ENCODE results near the gene CUL5. TPM values are rescaled to one million over a fixed set of nuclear protein-coding genes. Genes with fewer than 3 reads are reported as not detected.

CUL5 gene
- polyA plus RNA-seq, 2 of the 4 experiments (the other 2 are of a cell fraction) = 9.7 to 24.3 TPM

GRCh38 chr11:108121274-108122155, 112.8 kb downstream of the CUL5 start, which contains the start of gene ACAT1:
Gene ACAT1 (plus strand): TSS chr11:108121567. CDS start chr11:108121607, 40 bp downstream.
- Histone ChIP-seq H3K4me1 (peaks cover 23% of the 10 kb centered on the region), H3K9me3 (no peaks in the 10 kb centered on the region), H3K27ac (peak within 1 kb of the TSS; percentile 79 to 90), H3K4me3 (peak within 1 kb of the TSS; percentile 63), H3K4me2 (peak within 1 kb of the TSS; percentile 87)
- ChIA-PET POLR2A (interaction anchor here (0.7 kb wide), 2 partner anchors 102 to 346 kb away, joined by 3 to 4 read pairs; partner anchors contain the start of gene C11orf65), CTCF (interaction anchor here (0.5 kb wide), 1 partner anchor 538 kb away, joined by 4 read pairs; no protein-coding TSS in a partner anchor)
- WGBS (ENCODE audit: missing lambda C conversion rate) = under 1% methylated on average over 17 of the region's 73 CpGs
- FAIRE-seq (no peak), DNase-seq (ENCODE audit: low read depth in 1 of 2, low spot score in 1 of 2) (peak; percentile 73 to 86), ATAC-seq (peak; percentile 97 to 99)
- TF ChIP-seq, protein P1, sequence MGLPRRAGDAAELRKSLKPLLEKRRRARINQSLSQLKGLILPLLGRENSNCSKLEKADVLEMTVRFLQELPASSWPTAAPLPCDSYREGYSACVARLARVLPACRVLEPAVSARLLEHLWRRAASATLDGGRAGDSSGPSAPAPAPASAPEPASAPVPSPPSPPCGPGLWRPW (IDR thresholded peaks at IDR 0.05) = no peak
- TF ChIP-seq POLR2AphosphoS2 (conservative IDR thresholded peaks at IDR 0.05; ENCODE audit: low read length) (no peak), HOXA7 (CRISPR knock-in tag; IDR thresholded peaks at IDR 0.05) (no peak), TFCP2L1 (CRISPR knock-in tag; IDR thresholded peaks at IDR 0.05) (no peak), FOXS1 (CRISPR knock-in tag; IDR thresholded peaks at IDR 0.05) (no peak), NFE2L2 (conservative IDR thresholded peaks at IDR 0.05; ENCODE audit: low read length) (no peak), PHF8 (IDR thresholded peaks at IDR 0.05; ENCODE audit: borderline replicate concordance, low read depth) (peak; percentile 92), MYC (IDR thresholded peaks at IDR 0.05; ENCODE audit: borderline replicate concordance, low read length) (peak; percentile 29; the same call in 1 of the 2 replicates), CTCF (IDR thresholded peaks at IDR 0.05) (no peak), ZSCAN20 (CRISPR knock-in tag; IDR thresholded peaks at IDR 0.05) (no peak), SMC3 (IDR thresholded peaks at IDR 0.05) (no peak), EP300 (IDR thresholded peaks at IDR 0.05) (no peak), BCL3 (IDR thresholded peaks at IDR 0.05) (no peak), CHD4 (IDR thresholded peaks at IDR 0.05; ENCODE audit: borderline replicate concordance) (no peak), CBX2 (IDR thresholded peaks at IDR 0.05; ENCODE audit: borderline replicate concordance, low read depth) (no peak), TP53 (CRISPR knock-in tag; IDR thresholded peaks at IDR 0.05) (no peak), SREBF2 (IDR thresholded peaks at IDR 0.05) (no peak), MAX (IDR thresholded peaks at IDR 0.05) (peak; percentile 80), ZC3H11A (IDR thresholded peaks at IDR 0.05) (no peak), POLR2A (IDR thresholded peaks at IDR 0.05; ENCODE audit: low read length) (peak; percentile 72), JUN (IDR thresholded peaks at IDR 0.05) (peak in 1 of 2 experiments; percentile 65; a peak in 2 of 5 replicates)
- TF ChIP-seq, protein P2, sequence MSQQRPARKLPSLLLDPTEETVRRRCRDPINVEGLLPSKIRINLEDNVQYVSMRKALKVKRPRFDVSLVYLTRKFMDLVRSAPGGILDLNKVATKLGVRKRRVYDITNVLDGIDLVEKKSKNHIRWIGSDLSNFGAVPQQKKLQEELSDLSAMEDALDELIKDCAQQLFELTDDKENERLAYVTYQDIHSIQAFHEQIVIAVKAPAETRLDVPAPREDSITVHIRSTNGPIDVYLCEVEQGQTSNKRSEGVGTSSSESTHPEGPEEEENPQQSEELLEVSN (IDR thresholded peaks at IDR 0.05; ENCODE audit: borderline replicate concordance, low read depth) = peak; percentile 25; the same call in 1 of the 2 replicates

DNA sequence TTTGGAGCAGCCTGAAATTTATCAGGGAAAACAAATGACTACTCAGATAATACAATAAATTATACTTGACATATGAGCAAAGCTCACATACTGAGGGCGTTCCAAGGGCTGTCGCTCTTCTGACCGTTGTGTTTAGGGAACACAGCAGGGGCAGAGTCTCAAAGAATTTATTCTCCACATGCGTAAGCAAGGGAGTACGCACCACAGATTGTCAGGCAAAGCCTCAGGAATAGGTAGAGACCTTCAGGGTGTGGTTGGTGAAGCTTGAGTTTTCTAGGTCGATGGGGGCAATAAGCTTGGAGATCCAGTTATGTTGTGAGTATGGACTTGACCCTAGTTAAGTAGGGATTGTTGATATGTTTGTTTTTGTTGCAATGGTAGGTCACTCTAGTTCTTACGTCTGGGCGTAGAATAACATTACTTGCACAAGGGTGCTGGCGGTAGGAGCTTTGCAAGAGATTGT, 113.5 kb downstream of the CUL5 start:
- Histone ChIP-seq H3K4me1 (peaks cover 23% of the 10 kb centered on the region), H3K4me3 (peak overlapping the region; percentile 63), H3K4me2 (peak overlapping the region; percentile 87), H3K9me3 (no peaks in the 10 kb centered on the region), H3K27ac (peak overlapping the region; percentile 79 to 90)
- POLR2A ChIA-PET = no interaction called here
- WGBS (ENCODE audit: missing lambda C conversion rate) = 24% methylated on average over 9 of the region's 9 CpGs
- CTCF ChIA-PET = interaction anchor here (0.5 kb wide), 1 partner anchor 538 kb away, joined by 4 read pairs; no protein-coding TSS in a partner anchor
- peak; percentile 24 to 33; a peak in 3 of 6 replicates for ATAC-seq
- FAIRE-seq = no peak
- DNase-seq (ENCODE audit: low read depth in 1 of 2, low spot score in 1 of 2) = peak in 1 of 2 experiments; percentile 12
- TF ChIP-seq CHD4 (IDR thresholded peaks at IDR 0.05; ENCODE audit: borderline replicate concordance) (no peak), ATOH8 (CRISPR knock-in tag; IDR thresholded peaks at IDR 0.05; ENCODE audit: low read depth) (no peak), HDAC2 (IDR thresholded peaks at IDR 0.05) (no peak), BHLHE40 (IDR thresholded peaks at IDR 0.05; ENCODE audit: low read depth, low read length) (no peak), RARB (CRISPR knock-in tag; IDR thresholded peaks at IDR 0.05) (no peak), CBX2 (IDR thresholded peaks at IDR 0.05; ENCODE audit: borderline replicate concordance, low read depth) (no peak), HEYL (CRISPR knock-in tag; IDR thresholded peaks at IDR 0.05) (no peak), GATA3 (IDR thresholded peaks at IDR 0.05; ENCODE audit: borderline replicate concordance) (no peak), JUN (IDR thresholded peaks at IDR 0.05) (no peak)
- TF ChIP-seq, protein P2 (IDR thresholded peaks at IDR 0.05; ENCODE audit: borderline replicate concordance, low read depth) = no peak
- TF ChIP-seq, protein P1 (IDR thresholded peaks at IDR 0.05) = no peak

Data from A549 (cell line).